Stimulated activated CD8-positive, alpha-beta memory T cell treated with anti-CD3 and anti-CD28 coated beads, Interleukin-15, amount 100 ng/mL, for 24 hours (primary cell): ENCODE measurements around the gene SHC2.
"Not testable (repeated sequence)": the region's sequence is repeated elsewhere in the genome, so short reads cannot be mapped to it uniquely, and the experiment has no call there.

Experiments
- DNase-seq: peaks from one replicate; pipeline ENCODE4 v3.0.0-alpha.2; 2020; ENCODE audit warnings: low read depth

Gene SHC2

GRCh38 chr19:492091-492531 lies 31.3 kb upstream of the SHC2 start:
- DNase-seq: no peak

GRCh38 chr19:491146-491741 lies 30.4 kb upstream of the SHC2 start:
- DNase-seq: no peak

GRCh38 chr19:489418-490196 lies 28.8 kb upstream of the SHC2 start:
- no peak for DNase-seq

- DNase-seq: peak; percentile 94
Measured at GRCh38 chr19:488505-489417, 27.9 kb upstream of the SHC2 start.

- DNase-seq: no peak
Measured at GRCh38 chr19:485583-486236, 24.9 kb upstream of the SHC2 start.

GRCh38 chr19:485077-485476 lies 24.2 kb upstream of the SHC2 start:
- no peak for DNase-seq

GRCh38 chr19:484494-484893 lies 23.7 kb upstream of the SHC2 start:
- DNase-seq: no peak

GRCh38 chr19:483332-484072 lies 22.7 kb upstream of the SHC2 start:
- no peak for DNase-seq

- no peak for DNase-seq
Measured at GRCh38 chr19:482186-483041, 21.6 kb upstream of the SHC2 start.

GRCh38 chr19:481100-481499 lies 20.3 kb upstream of the SHC2 start:
- DNase-seq: not testable (repeated sequence)

GRCh38 chr19:480016-480855 lies 19.4 kb upstream of the SHC2 start:
- DNase-seq: no peak

GRCh38 chr19:478976-479375 lies 18.1 kb upstream of the SHC2 start:
- no peak for DNase-seq

GRCh38 chr19:478236-478903 lies 17.5 kb upstream of the SHC2 start:
- DNase-seq: no peak

GRCh38 chr19:475360-475759 lies 14.5 kb upstream of the SHC2 start:
- DNase-seq: no peak

GRCh38 chr19:474126-475078 lies 13.6 kb upstream of the SHC2 start:
- DNase-seq: no peak

- DNase-seq: no peak
Measured at GRCh38 chr19:472005-472858, 11.4 kb upstream of the SHC2 start.

- DNase-seq: no peak
Measured at GRCh38 chr19:470701-471100, 9.9 kb upstream of the SHC2 start.
